Suprapubic skin (tissue), 3 donors: ENCODE data around the gene ARPC1B.

ENCODE experiments used
- POLR2AphosphoS5 ChIP-seq, 3 donors: sonication (generic); formaldehyde crosslinking; IDR thresholded peaks; one replicate each; pipeline ENCODE4 v1.6.1; 2017; ENCODE audit warnings: antibody characterized with exemption in 3 of 3
- TF ChIP-seq, protein P1 (sequence below), 2 donors: fragments of 200-600 bp in 1 of 2; fragments of 450-650 bp in 1 of 2; sonication (generic) in 1 of 2; IDR thresholded peaks; one replicate each; pipeline ENCODE4 v1.5.1; 2016 to 2019; ENCODE audit warnings: antibody characterized with exemption in 2 of 2, mild to moderate bottlenecking in 1 of 2, moderate library complexity in 1 of 2

GRCh38 chr7:99325001-99325493 is 49.5 kb upstream of the ARPC1B start:
- TF ChIP-seq, protein P1, sequence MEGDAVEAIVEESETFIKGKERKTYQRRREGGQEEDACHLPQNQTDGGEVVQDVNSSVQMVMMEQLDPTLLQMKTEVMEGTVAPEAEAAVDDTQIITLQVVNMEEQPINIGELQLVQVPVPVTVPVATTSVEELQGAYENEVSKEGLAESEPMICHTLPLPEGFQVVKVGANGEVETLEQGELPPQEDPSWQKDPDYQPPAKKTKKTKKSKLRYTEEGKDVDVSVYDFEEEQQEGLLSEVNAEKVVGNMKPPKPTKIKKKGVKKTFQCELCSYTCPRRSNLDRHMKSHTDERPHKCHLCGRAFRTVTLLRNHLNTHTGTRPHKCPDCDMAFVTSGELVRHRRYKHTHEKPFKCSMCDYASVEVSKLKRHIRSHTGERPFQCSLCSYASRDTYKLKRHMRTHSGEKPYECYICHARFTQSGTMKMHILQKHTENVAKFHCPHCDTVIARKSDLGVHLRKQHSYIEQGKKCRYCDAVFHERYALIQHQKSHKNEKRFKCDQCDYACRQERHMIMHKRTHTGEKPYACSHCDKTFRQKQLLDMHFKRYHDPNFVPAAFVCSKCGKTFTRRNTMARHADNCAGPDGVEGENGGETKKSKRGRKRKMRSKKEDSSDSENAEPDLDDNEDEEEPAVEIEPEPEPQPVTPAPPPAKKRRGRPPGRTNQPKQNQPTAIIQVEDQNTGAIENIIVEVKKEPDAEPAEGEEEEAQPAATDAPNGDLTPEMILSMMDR (IDR thresholded peaks at IDR 0.05), result no peak
- no peak for TF ChIP-seq POLR2AphosphoS5 (IDR thresholded peaks at IDR 0.05)
